ENCODE results near the gene TMF1.

GRCh38 chr3:68987322-68987721 lies 64.8 kb downstream of the TMF1 start:
- TF ChIP-seq, protein P1, sequence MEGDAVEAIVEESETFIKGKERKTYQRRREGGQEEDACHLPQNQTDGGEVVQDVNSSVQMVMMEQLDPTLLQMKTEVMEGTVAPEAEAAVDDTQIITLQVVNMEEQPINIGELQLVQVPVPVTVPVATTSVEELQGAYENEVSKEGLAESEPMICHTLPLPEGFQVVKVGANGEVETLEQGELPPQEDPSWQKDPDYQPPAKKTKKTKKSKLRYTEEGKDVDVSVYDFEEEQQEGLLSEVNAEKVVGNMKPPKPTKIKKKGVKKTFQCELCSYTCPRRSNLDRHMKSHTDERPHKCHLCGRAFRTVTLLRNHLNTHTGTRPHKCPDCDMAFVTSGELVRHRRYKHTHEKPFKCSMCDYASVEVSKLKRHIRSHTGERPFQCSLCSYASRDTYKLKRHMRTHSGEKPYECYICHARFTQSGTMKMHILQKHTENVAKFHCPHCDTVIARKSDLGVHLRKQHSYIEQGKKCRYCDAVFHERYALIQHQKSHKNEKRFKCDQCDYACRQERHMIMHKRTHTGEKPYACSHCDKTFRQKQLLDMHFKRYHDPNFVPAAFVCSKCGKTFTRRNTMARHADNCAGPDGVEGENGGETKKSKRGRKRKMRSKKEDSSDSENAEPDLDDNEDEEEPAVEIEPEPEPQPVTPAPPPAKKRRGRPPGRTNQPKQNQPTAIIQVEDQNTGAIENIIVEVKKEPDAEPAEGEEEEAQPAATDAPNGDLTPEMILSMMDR (IDR thresholded peaks at IDR 0.05; ENCODE audit: low read depth, low read length), result no peak
- no peak for TF ChIP-seq EZH2phosphoT487 (IDR thresholded peaks at IDR 0.05; ENCODE audit: low read depth)

Data from OCI-LY3 (cell line).